ENCODE data around the gene SMYD3.

Gene SMYD3

GRCh38 chr1:245901565-245901964 lies 605.5 kb downstream of the SMYD3 start:
- H3K9ac ChIP-seq (ENCODE audit: low read depth, low read length, poor library complexity, severe bottlenecking), result no peak overlapping the region
- H3F3A ChIP-seq (ENCODE audit: low read depth), result no peaks in the 10 kb centered on the region
- no peaks in the 10 kb centered on the region for H3K79me2 ChIP-seq (ENCODE audit: insufficient read depth, low read length)
- no peaks in the 10 kb centered on the region for H4K20me1 ChIP-seq (ENCODE audit: insufficient read depth, low read length, poor library complexity, severe bottlenecking)
- H2AFZ ChIP-seq (ENCODE audit: low read length), result no peak overlapping the region
- no peaks in the 10 kb centered on the region; the same call in 1 of the 2 replicates for H3K9me3 ChIP-seq (ENCODE audit: insufficient read depth, low read depth, low read length)
- H3K9me2 ChIP-seq (replicated peaks; ENCODE audit: low read depth, low read length), result no peaks in the 10 kb centered on the region
- no peak overlapping the region for H3K4me3 ChIP-seq (ENCODE audit: low read length, poor library complexity, severe bottlenecking)
- TF ChIP-seq CTCF (conservative IDR thresholded peaks at IDR 0.05; ENCODE audit: low read length) (no peak), EZH2phosphoT487 (IDR thresholded peaks at IDR 0.05; ENCODE audit: borderline replicate concordance) (no peak)
- no peaks in the 10 kb centered on the region for H3K27me3 ChIP-seq (ENCODE audit: insufficient read depth, low read length, poor library complexity, severe bottlenecking)
- H3K4me1 ChIP-seq (ENCODE audit: insufficient read depth, low read length, poor library complexity, severe bottlenecking), result no peaks in the 10 kb centered on the region
- H3K36me3 ChIP-seq (ENCODE audit: insufficient read depth, low read length), result peaks cover 17% of the 10 kb centered on the region
- H3K4me2 ChIP-seq (ENCODE audit: low read depth, low read length, poor library complexity, severe bottlenecking), result no peak overlapping the region

- peaks cover 17% of the 10 kb centered on the region for H3K36me3 ChIP-seq (ENCODE audit: insufficient read depth, low read length)
- no peaks in the 10 kb centered on the region for H3K9me2 ChIP-seq (replicated peaks; ENCODE audit: low read depth, low read length)
- no peaks in the 10 kb centered on the region for H3K79me2 ChIP-seq (ENCODE audit: insufficient read depth, low read length)
- H2AFZ ChIP-seq (ENCODE audit: low read length), result no peak overlapping the region
- H3K4me2 ChIP-seq (ENCODE audit: low read depth, low read length, poor library complexity, severe bottlenecking), result no peak overlapping the region
- no peak overlapping the region for H3K4me3 ChIP-seq (ENCODE audit: low read length, poor library complexity, severe bottlenecking)
- no peaks in the 10 kb centered on the region for H4K20me1 ChIP-seq (ENCODE audit: insufficient read depth, low read length, poor library complexity, severe bottlenecking)
- TF ChIP-seq CTCF (conservative IDR thresholded peaks at IDR 0.05; ENCODE audit: low read length) (no peak), EZH2phosphoT487 (IDR thresholded peaks at IDR 0.05; ENCODE audit: borderline replicate concordance) (no peak)
- H3F3A ChIP-seq (ENCODE audit: low read depth), result no peaks in the 10 kb centered on the region
- H3K27me3 ChIP-seq (ENCODE audit: insufficient read depth, low read length, poor library complexity, severe bottlenecking), result no peaks in the 10 kb centered on the region
- no peaks in the 10 kb centered on the region for H3K4me1 ChIP-seq (ENCODE audit: insufficient read depth, low read length, poor library complexity, severe bottlenecking)
- no peak overlapping the region for H3K9ac ChIP-seq (ENCODE audit: low read depth, low read length, poor library complexity, severe bottlenecking)
- no peaks in the 10 kb centered on the region; the same call in 1 of the 2 replicates for H3K9me3 ChIP-seq (ENCODE audit: insufficient read depth, low read depth, low read length)
Observed at GRCh38 chr1:245901037-245901436, 606.0 kb downstream of the SMYD3 start.

- Histone ChIP-seq H3K9me3 (ENCODE audit: insufficient read depth, low read depth, low read length) (no peaks in the 10 kb centered on the region; the same call in 1 of the 2 replicates), H3K9me2 (replicated peaks; ENCODE audit: low read depth, low read length) (no peaks in the 10 kb centered on the region), H3K79me2 (ENCODE audit: insufficient read depth, low read length) (no peaks in the 10 kb centered on the region), H3K4me1 (ENCODE audit: insufficient read depth, low read length, poor library complexity, severe bottlenecking) (no peaks in the 10 kb centered on the region), H3K27me3 (ENCODE audit: insufficient read depth, low read length, poor library complexity, severe bottlenecking) (no peaks in the 10 kb centered on the region), H3K4me2 (ENCODE audit: low read depth, low read length, poor library complexity, severe bottlenecking) (no peak overlapping the region), H3K4me3 (ENCODE audit: low read length, poor library complexity, severe bottlenecking) (no peak overlapping the region), H2AFZ (ENCODE audit: low read length) (no peak overlapping the region), H3F3A (ENCODE audit: low read depth) (no peaks in the 10 kb centered on the region), H3K9ac (ENCODE audit: low read depth, low read length, poor library complexity, severe bottlenecking) (no peak overlapping the region), H3K36me3 (ENCODE audit: insufficient read depth, low read length) (peaks cover 9% of the 10 kb centered on the region), H4K20me1 (ENCODE audit: insufficient read depth, low read length, poor library complexity, severe bottlenecking) (no peaks in the 10 kb centered on the region)
- TF ChIP-seq EZH2phosphoT487 (IDR thresholded peaks at IDR 0.05; ENCODE audit: borderline replicate concordance), result no peak
Observed at GRCh38 chr1:245898581-245898980, 608.5 kb downstream of the SMYD3 start.

GRCh38 chr1:245896258-245896657 lies 610.8 kb downstream of the SMYD3 start:
- no peaks in the 10 kb centered on the region for H4K20me1 ChIP-seq (ENCODE audit: insufficient read depth, low read length, poor library complexity, severe bottlenecking)
- H3K9ac ChIP-seq (ENCODE audit: low read depth, low read length, poor library complexity, severe bottlenecking), result no peak overlapping the region
- no peaks in the 10 kb centered on the region for H3F3A ChIP-seq (ENCODE audit: low read depth)
- H3K4me2 ChIP-seq (ENCODE audit: low read depth, low read length, poor library complexity, severe bottlenecking), result no peak overlapping the region
- no peak overlapping the region for H2AFZ ChIP-seq (ENCODE audit: low read length)
- no peaks in the 10 kb centered on the region for H3K27me3 ChIP-seq (ENCODE audit: insufficient read depth, low read length, poor library complexity, severe bottlenecking)
- H3K79me2 ChIP-seq (ENCODE audit: insufficient read depth, low read length), result no peaks in the 10 kb centered on the region
- TF ChIP-seq EZH2phosphoT487 (IDR thresholded peaks at IDR 0.05; ENCODE audit: borderline replicate concordance), result no peak
- TF ChIP-seq CTCF (conservative IDR thresholded peaks at IDR 0.05; ENCODE audit: low read length), result no peak
- H3K9me3 ChIP-seq (ENCODE audit: insufficient read depth, low read depth, low read length), result peaks cover 3% of the 10 kb centered on the region; the same call in 1 of the 2 replicates
- H3K4me3 ChIP-seq (ENCODE audit: low read length, poor library complexity, severe bottlenecking), result no peak overlapping the region
- H3K36me3 ChIP-seq (ENCODE audit: insufficient read depth, low read length), result peaks cover 6% of the 10 kb centered on the region
- H3K4me1 ChIP-seq (ENCODE audit: insufficient read depth, low read length, poor library complexity, severe bottlenecking), result no peaks in the 10 kb centered on the region
- no peaks in the 10 kb centered on the region for H3K9me2 ChIP-seq (replicated peaks; ENCODE audit: low read depth, low read length)

Data from Loucy (cell line).